H1 (cell line): Measurements from ENCODE around the gene FRY. TPM values are rescaled to one million over a fixed set of nuclear protein-coding genes. Genes with fewer than 3 reads are reported as not detected.

Experiments used
- CTCF ChIA-PET: fragments of 300-600 bp; sonication (Branson Sonifier 250); formaldehyde crosslinking; loops from one replicate; lab custom pipeline; 2021; ENCODE audit not compliant: partially characterized antibody; lab: Charles Lee
- POLR2A ChIA-PET: fragments of 300-600 bp; sonication (Branson Sonifier 250); formaldehyde crosslinking; loops from one replicate; lab custom pipeline; 2021; ENCODE audit warnings: inconsistent platforms; ENCODE audit not compliant: partially characterized antibody; lab: Charles Lee
- DNase-seq, 2 experiments: peaks; one replicate each; pipeline versions ENCODE4 v3.0.0 to v3.0.0-alpha.2; 2010 to 2022; ENCODE audit warnings: low spot score in 2 of 2, low read depth in 1 of 2, mixed read lengths in 1 of 2
- FAIRE-seq: peaks from 2 replicates; lab custom pipeline; 2011; peaks lifted over from hg19 to GRCh38; lab: Jason Lieb, UNC
- H2AFZ ChIP-seq: 2 replicates; pipeline ENCODE4 v1.8.1; 2012; ENCODE audit warnings: low read length, inconsistent platforms
- H2AK5ac ChIP-seq: 2 replicates; pipeline ENCODE4 v1.6.1; 2013; ENCODE audit warnings: low read depth, low read length
- H2BK120ac ChIP-seq: replicated peaks from 2 replicates; pipeline ENCODE3; 2013; ENCODE audit warnings: low read depth, low read length, inconsistent platforms
- H2BK12ac ChIP-seq: 2 replicates; pipeline ENCODE4 v1.6.1; 2013; ENCODE audit warnings: low read depth, low read length
- H2BK15ac ChIP-seq: 2 replicates; pipeline ENCODE4 v1.6.1; 2013; ENCODE audit warnings: low read length
- H2BK20ac ChIP-seq: 2 replicates; pipeline ENCODE4 v1.6.1; 2013; ENCODE audit warnings: low read length
- H2BK5ac ChIP-seq: 2 replicates; pipeline ENCODE4 v1.6.1; 2013; ENCODE audit warnings: low read depth, low read length
- H3K14ac ChIP-seq: 2 replicates; pipeline ENCODE4 v1.6.1; 2013; ENCODE audit warnings: inconsistent platforms; ENCODE audit not compliant: insufficient read length
- H3K18ac ChIP-seq: 2 replicates; pipeline ENCODE4 v1.6.1; 2013; ENCODE audit warnings: low read length; ENCODE audit errors: extremely low read depth
- H3K23ac ChIP-seq: 2 replicates; pipeline ENCODE4 v1.6.1; 2013; ENCODE audit warnings: inconsistent platforms; ENCODE audit not compliant: insufficient read length
- H3K23me2 ChIP-seq: 2 replicates; pipeline ENCODE4 v1.6.1; 2013; ENCODE audit warnings: low read depth, low read length
- H3K27ac ChIP-seq: 2 replicates; pipeline ENCODE4 v1.6.1; 2011; ENCODE audit warnings: low read depth, low read length, inconsistent platforms
- H3K27me3 ChIP-seq, 4 experiments: replicated peaks in 1 of 4; 1 replicate in 1 of 4; 2 replicates in 3 of 4; pipeline versions ENCODE4 v1.6.1 to v1.8.1; 2011 to 2013; ENCODE audit warnings: low read length in 3 of 4, mild to moderate bottlenecking in 3 of 4, inconsistent platforms in 2 of 4, mixed read lengths in 2 of 4, moderate library complexity in 1 of 4; ENCODE audit not compliant: control insufficient read depth in 3 of 4, insufficient read depth in 3 of 4; ENCODE audit errors: extremely low read depth in 1 of 4
- H3K36me3 ChIP-seq, 4 experiments: 2 replicates each; pipeline versions ENCODE4 v1.6.1 to v1.8.1; 2011 to 2013; ENCODE audit warnings: mild to moderate bottlenecking in 4 of 4, low read length in 3 of 4, moderate library complexity in 2 of 4, control low read depth in 1 of 4, inconsistent platforms in 1 of 4; ENCODE audit not compliant: insufficient read depth in 4 of 4, control insufficient read depth in 2 of 4
- H3K4ac ChIP-seq: replicated peaks from 2 replicates; pipeline ENCODE3; 2013; ENCODE audit warnings: low read length, low read depth, mixed read lengths, inconsistent platforms; ENCODE audit not compliant: insufficient read length
- H3K4me1 ChIP-seq, 4 experiments: replicated peaks in 1 of 4; 1 replicate in 1 of 4; 2 replicates in 3 of 4; pipeline versions ENCODE4 v1.6.1 to v1.8.1; 2011 to 2013; ENCODE audit warnings: low read length in 3 of 4, inconsistent platforms in 2 of 4, mixed read lengths in 1 of 4; ENCODE audit not compliant: insufficient read depth in 4 of 4, control insufficient read depth in 3 of 4
- H3K4me2 ChIP-seq, 2 experiments: 2 replicates each; pipeline versions ENCODE4 v1.6.1 to v1.8.1; 2011 to 2013; ENCODE audit warnings: low read depth in 2 of 2, low read length in 2 of 2, control low read depth in 1 of 2, inconsistent platforms in 1 of 2, mild to moderate bottlenecking in 1 of 2; ENCODE audit not compliant: insufficient read depth in 1 of 2
- H3K4me3 ChIP-seq, 4 experiments: fragments of 200-600, 300-600 bp in 1 of 4; sonication (generic), shearing (Covaris generic), sonication (Bioruptor Twin) in 1 of 4; 2 replicates each; pipeline versions ENCODE4 v1.5.1 to v1.8.1; 2011 to 2016; ENCODE audit warnings: low read length in 4 of 4, low read depth in 3 of 4, control low read depth in 2 of 4, inconsistent platforms in 2 of 4, mild to moderate bottlenecking in 2 of 4, mixed read lengths in 1 of 4, moderate library complexity in 1 of 4; ENCODE audit not compliant: insufficient read depth in 2 of 4; ENCODE audit errors: extremely low read depth in 1 of 4
- H3K56ac ChIP-seq: replicated peaks from 2 replicates; pipeline ENCODE3; 2013; ENCODE audit warnings: low read depth, mild to moderate bottlenecking, mixed read lengths, low read length, inconsistent platforms; ENCODE audit not compliant: insufficient read length
- H3K79me1 ChIP-seq: 2 replicates; pipeline ENCODE4 v1.6.1; 2013; ENCODE audit warnings: low read depth, low read length, control low read depth
- H3K79me2 ChIP-seq, 2 experiments: 2 replicates each; pipeline versions ENCODE4 v1.6.1 to v1.8.1; 2012 to 2013; ENCODE audit warnings: low read length in 2 of 2, mild to moderate bottlenecking in 2 of 2, inconsistent platforms in 1 of 2; ENCODE audit not compliant: insufficient read depth in 2 of 2, control insufficient read depth in 1 of 2
- H3K9ac ChIP-seq, 4 experiments: replicated peaks in 1 of 4; 1 replicate in 1 of 4; 2 replicates in 3 of 4; pipeline versions ENCODE4 v1.6.1 to v1.8.1; 2011 to 2013; ENCODE audit warnings: low read depth in 3 of 4, low read length in 3 of 4, control low read depth in 2 of 4, mild to moderate bottlenecking in 2 of 4, moderate library complexity in 2 of 4, inconsistent platforms in 1 of 4; ENCODE audit errors: extremely low read depth in 1 of 4
- H3K9me3 ChIP-seq, 2 experiments: 2 replicates each; pipeline versions ENCODE4 v1.6.1 to v1.8.1; 2012 to 2013; ENCODE audit warnings: mild to moderate bottlenecking in 2 of 2, moderate library complexity in 2 of 2, control low read depth in 1 of 2, inconsistent platforms in 1 of 2, low read depth in 1 of 2, low read length in 1 of 2, mixed read lengths in 1 of 2; ENCODE audit not compliant: insufficient read depth in 2 of 2
- H4K20me1 ChIP-seq, 2 experiments: replicated peaks in 1 of 2; 2 replicates each; pipeline versions ENCODE3 to v1.8.1; 2011 to 2013; ENCODE audit warnings: inconsistent platforms in 2 of 2, low read length in 2 of 2, mild to moderate bottlenecking in 1 of 2; ENCODE audit not compliant: insufficient read depth in 2 of 2, control insufficient read depth in 1 of 2
- H4K5ac ChIP-seq: 2 replicates; pipeline ENCODE4 v1.6.1; 2013; ENCODE audit warnings: low read length, low read depth, mixed read lengths, inconsistent platforms; ENCODE audit not compliant: insufficient read length
- H4K8ac ChIP-seq: 2 replicates; pipeline ENCODE4 v1.8.0; 2013; ENCODE audit warnings: mild to moderate bottlenecking, moderate library complexity, low read length, inconsistent platforms; ENCODE audit not compliant: insufficient read depth; ENCODE audit errors: extremely low read depth
- H4K91ac ChIP-seq: replicated peaks from 2 replicates; pipeline ENCODE3; 2013; ENCODE audit warnings: low read length, mixed read lengths, inconsistent platforms; ENCODE audit not compliant: insufficient read length
- WGBS, 2 experiments: shearing (Covaris generic) in 1 of 2; methylation state at CpG; one replicate each; pipeline versions ENCODE4 v1.1.6 to v1.1.7; 2013 to 2015; ENCODE audit warnings: low lambda C conversion rate in 2 of 2, mixed read lengths in 2 of 2, inconsistent platforms in 1 of 2, low coverage in 1 of 2, missing lambda C conversion rate in 1 of 2; ENCODE audit not compliant: insufficient replicate concordance in 2 of 2, insufficient coverage in 1 of 2, insufficient read length in 1 of 2; ENCODE audit errors: extremely low coverage in 1 of 2, missing lambda C conversion rate in 1 of 2; 5-methylcytosine and 5-hydroxymethylcytosine counted together
- polyA plus RNA-seq, 7 experiments: library from polyadenylated mRNA; depleted of rRNA in 3 of 7; stranded (reverse) in 5 of 7; unstranded in 2 of 7; fragments of >200 nt in 5 of 7; fragments of 200-250 nt in 2 of 7; gene quantifications; 1 replicate in 5 of 7; 2 replicates in 1 of 7; 4 replicates in 1 of 7; pipeline versions ENCODE4 v1.2.1 to v1.2.3, GENCODE V29; 2011 to 2013; ENCODE audit warnings: missing spikeins in 2 of 7, mixed read lengths in 2 of 7
- total RNA-seq: library from RNA; stranded (reverse); fragmentation: NEBNext Ultra II Directional; extraction: Animal tissue kit (Norgen Biotek cat#: 25700); gene quantifications from 2 replicates; pipeline ENCODE4 v1.2.1, GENCODE V29; 2021

Gene FRY
- total and polyA plus RNA-seq, 2 of the 8 experiments (the other 6 are each of a cell fraction or from before 2014, with no cell fraction given), result 4.3 to 9.2 TPM

DNA sequence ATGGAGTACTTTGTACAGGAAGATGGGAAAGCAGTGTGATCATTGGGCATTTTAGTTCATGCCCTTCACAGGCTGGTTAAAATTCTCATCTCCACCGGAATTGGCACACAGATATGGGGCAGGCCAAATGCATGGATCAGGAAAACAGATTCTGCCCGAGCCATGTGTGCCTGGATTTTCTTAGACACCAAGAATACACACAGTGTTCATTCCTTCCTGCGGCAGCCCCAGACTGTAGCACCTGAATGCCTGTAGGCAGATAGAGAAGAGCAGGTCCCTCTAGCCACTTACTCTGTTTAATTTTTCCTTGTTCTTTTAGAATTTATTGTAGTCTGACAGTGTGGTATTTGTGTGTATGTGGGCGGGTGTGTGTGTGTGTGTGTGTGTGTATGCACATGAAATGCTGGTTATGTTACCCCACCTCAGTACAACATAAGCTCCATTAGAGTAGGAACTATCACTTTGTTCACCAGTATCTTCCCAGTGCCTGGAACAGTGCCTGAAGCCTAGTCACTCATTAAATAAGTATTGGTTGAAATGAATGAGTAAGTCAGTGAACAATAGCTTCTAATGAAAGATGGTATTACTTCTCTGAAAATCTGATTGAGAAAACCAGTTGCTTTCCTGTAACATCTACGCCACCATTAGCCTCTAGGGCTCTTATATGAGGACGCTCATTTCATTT, 41.7 kb downstream of the FRY start:
- H2BK120ac ChIP-seq, result no peak overlapping the region
- ChIA-PET CTCF (interaction anchor here (0.6 to 2.0 kb wide), 4 partner anchors 14 to 374 kb away, joined by 3 to 7 read pairs (median 5); no protein-coding TSS in a partner anchor), POLR2A (no interaction called here)
- H2AFZ ChIP-seq, result no peak overlapping the region
- no peaks in the 10 kb centered on the region for H4K20me1 ChIP-seq
- DNase-seq (no peak), FAIRE-seq (no peak)
- H3K23ac ChIP-seq, result no peak overlapping the region
- no peak overlapping the region for H2AK5ac ChIP-seq
- H2BK5ac ChIP-seq, result no peak overlapping the region
- H3K14ac ChIP-seq, result no peak overlapping the region
- no peak overlapping the region for H3K4me3 ChIP-seq
- no peak overlapping the region for H3K18ac ChIP-seq
- H2BK12ac ChIP-seq, result no peak overlapping the region
- no peak overlapping the region for H3K56ac ChIP-seq
- H2BK15ac ChIP-seq, result no peak overlapping the region
- no peak overlapping the region for H4K5ac ChIP-seq
- H4K8ac ChIP-seq, result no peak overlapping the region
- peaks cover 0 to 2% (median 0%) of the 10 kb centered on the region in 4 experiments; a peak in 1 of 7 replicates for H3K4me1 ChIP-seq
- no peaks in the 10 kb centered on the region for H3K27me3 ChIP-seq
- H3K36me3 ChIP-seq, result no peaks in the 10 kb centered on the region
- H3K79me2 ChIP-seq, result no peaks in the 10 kb centered on the region
- H3K27ac ChIP-seq, result no peak overlapping the region
- no peak overlapping the region for H4K91ac ChIP-seq
- no peak overlapping the region for H3K4ac ChIP-seq
- no peak overlapping the region for H2BK20ac ChIP-seq
- no peaks in the 10 kb centered on the region for H3K79me1 ChIP-seq
- H3K9ac ChIP-seq, result no peak overlapping the region
- no peak overlapping the region for H3K4me2 ChIP-seq
- H3K23me2 ChIP-seq, result no peaks in the 10 kb centered on the region
- 88% methylated on average over 6 of the region's 6 CpGs; no CpG with 5 or more reads in 1 of the 2 experiments for WGBS, 2 experiments
- no peaks in the 10 kb centered on the region for H3K9me3 ChIP-seq
